Activated naive CD4-positive, alpha-beta T cell treated with anti-CD3 and anti-CD28 coated beads, Interleukin-2, amount 10 ng/mL, durations not matched to agents 7 days and 5 days (primary cell): ENCODE data around the gene TAF11L2.
"Not testable (repeated sequence)": the region's sequence is repeated elsewhere in the genome, so short reads cannot be mapped to it uniquely, and the experiment has no call there.

Source experiments
- CTCF ChIA-PET: fragments of 350-600 bp; sonication (Branson Sonifier 250); formaldehyde crosslinking; loops from one replicate; lab custom pipeline; 2021; ENCODE audit warnings: antibody characterized with exemption; lab: Charles Lee
- DNase-seq: peaks from one replicate; pipeline ENCODE4 v3.0.0-alpha.2; 2020
- H3K27ac Mint-ChIP-seq: one replicate; pipeline ENCODE4 v1.8.0; 2021; ENCODE audit warnings: mild to moderate bottlenecking, moderate library complexity, mixed read lengths
- H3K27me3 Mint-ChIP-seq: one replicate; pipeline ENCODE4 v1.8.0; 2021; ENCODE audit warnings: mild to moderate bottlenecking, mixed read lengths
- H3K36me3 Mint-ChIP-seq: one replicate; pipeline ENCODE4 v1.8.0; 2021; ENCODE audit warnings: mixed read lengths
- H3K4me1 Mint-ChIP-seq: one replicate; pipeline ENCODE4 v1.8.0; 2021; ENCODE audit warnings: mixed read lengths
- H3K4me3 Mint-ChIP-seq: one replicate; pipeline ENCODE4 v1.8.0; 2021; ENCODE audit warnings: mild to moderate bottlenecking, moderate library complexity, mixed read lengths
- H3K9me3 Mint-ChIP-seq: one replicate; pipeline ENCODE4 v1.8.0; 2021; ENCODE audit warnings: mixed read lengths

TAF11L2 gene

DNA sequence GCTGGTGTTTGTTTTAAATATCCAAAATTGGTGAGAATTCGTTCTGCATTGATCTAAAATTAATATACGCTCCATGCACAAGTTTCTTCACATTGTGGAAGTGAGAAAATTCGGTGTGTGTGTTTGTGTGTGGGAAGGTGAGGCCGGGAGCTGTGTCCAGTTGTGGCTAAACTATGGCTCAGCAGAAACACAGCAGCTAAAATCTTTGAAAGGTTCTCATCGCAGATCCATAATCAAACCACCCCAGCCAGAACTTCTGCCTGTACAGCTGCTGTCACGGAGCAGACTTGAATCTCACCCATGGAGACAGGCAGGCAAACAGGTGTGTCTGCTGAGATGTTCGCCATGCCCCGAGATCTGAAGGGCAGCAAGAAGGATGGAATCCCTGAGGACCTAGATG lies at the start of gene TAF11L2:
TSS of gene TAF11L2 (plus strand) at position 301 of the 400 bp plus-strand sequence.
- DNase-seq, CTCF ChIA-PET, H3K36me3 Mint-ChIP-seq, H3K27me3 Mint-ChIP-seq, H3K4me3 Mint-ChIP-seq, H3K4me1 Mint-ChIP-seq, H3K27ac Mint-ChIP-seq: not testable (repeated sequence)
- peaks cover 21% of the 10 kb centered on the region for H3K9me3 Mint-ChIP-seq

DNA sequence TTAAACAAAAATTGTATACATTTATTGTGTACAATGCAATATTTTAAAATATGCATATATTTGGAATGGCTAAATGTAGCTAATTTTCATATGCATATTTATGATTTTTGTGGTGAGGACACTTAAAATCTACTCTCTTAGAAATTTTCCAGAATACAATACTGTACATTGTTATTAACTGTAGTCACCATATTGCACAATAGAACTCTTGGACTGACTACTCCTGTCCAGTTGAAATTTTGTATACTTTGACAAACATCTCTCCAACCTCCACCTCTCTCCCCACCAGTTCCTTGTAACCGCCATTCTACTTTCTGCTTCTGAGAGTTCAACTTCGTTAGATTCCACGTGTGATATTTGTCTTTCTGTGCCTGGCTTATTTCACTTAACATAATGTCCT lies 49.2 kb upstream of the TAF11L2 start:
- Mint-ChIP-seq H3K4me1 (no peaks in the 10 kb centered on the region), H3K27me3 (no peaks in the 10 kb centered on the region), H3K27ac (no peak overlapping the region), H3K36me3 (no peaks in the 10 kb centered on the region), H3K4me3 (no peak overlapping the region), H3K9me3 (peaks cover 8% of the 10 kb centered on the region)
- CTCF ChIA-PET = no interaction called here
- no peak for DNase-seq

DNA sequence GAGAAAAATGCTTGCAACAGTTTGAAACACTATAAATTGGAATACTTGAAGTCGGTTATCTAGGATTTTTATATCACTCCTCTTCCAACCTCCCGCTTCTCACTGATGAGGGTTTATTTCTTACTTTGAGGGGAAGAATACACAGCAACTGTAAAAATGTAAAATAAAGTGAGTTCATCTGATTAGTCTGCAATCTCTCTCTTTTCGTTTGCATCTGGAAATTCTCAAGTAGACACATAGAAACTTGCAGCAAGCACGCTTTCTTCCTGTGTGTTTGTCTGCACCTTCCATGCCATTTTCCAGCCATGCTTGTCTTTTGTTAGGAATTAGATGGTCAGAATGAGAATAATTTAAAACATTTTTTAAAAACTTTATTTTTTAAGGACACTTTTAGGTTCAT lies 45.1 kb upstream of the TAF11L2 start:
- Mint-ChIP-seq H3K4me3 (no peak overlapping the region), H3K9me3 (peaks cover 18% of the 10 kb centered on the region), H3K27ac (no peak overlapping the region), H3K27me3 (no peaks in the 10 kb centered on the region), H3K4me1 (no peaks in the 10 kb centered on the region), H3K36me3 (no peaks in the 10 kb centered on the region)
- CTCF ChIA-PET = no interaction called here
- DNase-seq = no peak

DNA sequence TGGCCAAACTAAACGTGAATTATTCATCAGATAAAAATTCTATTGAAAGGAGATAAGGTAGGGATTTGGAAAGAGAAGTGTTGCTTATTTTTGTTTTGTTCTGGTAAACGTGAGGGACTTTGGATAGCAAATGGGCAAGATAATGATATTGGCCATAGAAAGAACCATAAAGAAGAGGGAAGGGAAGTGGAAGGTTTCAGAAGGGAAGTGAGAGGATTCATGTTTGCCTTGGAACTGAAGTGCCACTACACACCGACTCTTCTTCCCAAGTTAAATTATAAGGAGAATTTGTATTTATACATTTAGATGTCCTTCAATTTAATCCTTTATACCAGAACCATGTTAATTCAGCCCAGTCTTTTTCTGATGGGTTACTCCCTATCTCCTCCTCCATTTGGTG lies 42.1 kb upstream of the TAF11L2 start:
- CTCF ChIA-PET = no interaction called here
- no peaks in the 10 kb centered on the region for H3K36me3 Mint-ChIP-seq
- no peak overlapping the region for H3K4me3 Mint-ChIP-seq
- H3K27ac Mint-ChIP-seq = no peak overlapping the region
- no peak for DNase-seq
- no peaks in the 10 kb centered on the region for H3K27me3 Mint-ChIP-seq
- H3K9me3 Mint-ChIP-seq = peaks cover 20% of the 10 kb centered on the region
- H3K4me1 Mint-ChIP-seq = no peaks in the 10 kb centered on the region

DNA sequence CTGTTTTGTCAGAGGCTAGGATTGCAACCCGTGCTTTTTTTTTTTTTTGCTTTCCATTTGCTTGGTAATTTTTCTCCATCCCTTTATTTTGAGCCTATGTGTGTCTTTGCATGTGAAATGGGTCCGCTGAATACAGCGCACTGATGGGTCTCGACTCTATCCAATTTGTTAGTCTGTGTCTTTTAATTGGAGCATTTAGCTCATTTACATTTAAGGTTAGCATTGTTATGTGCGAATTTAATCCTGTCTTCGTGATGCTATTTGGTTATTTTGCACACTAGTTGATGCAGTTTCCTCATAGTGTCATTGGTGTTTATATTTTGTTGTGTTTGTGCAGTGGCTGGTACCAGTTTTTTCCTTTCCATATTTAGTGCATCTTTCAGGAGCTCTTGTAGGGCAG lies 36.2 kb upstream of the TAF11L2 start:
- Mint-ChIP-seq H3K27me3 (no peaks in the 10 kb centered on the region), H3K4me1 (no peaks in the 10 kb centered on the region), H3K4me3 (no peak overlapping the region), H3K36me3 (no peaks in the 10 kb centered on the region), H3K27ac (no peak overlapping the region), H3K9me3 (peaks cover 22% of the 10 kb centered on the region)
- DNase-seq = no peak
- CTCF ChIA-PET = no interaction called here

DNA sequence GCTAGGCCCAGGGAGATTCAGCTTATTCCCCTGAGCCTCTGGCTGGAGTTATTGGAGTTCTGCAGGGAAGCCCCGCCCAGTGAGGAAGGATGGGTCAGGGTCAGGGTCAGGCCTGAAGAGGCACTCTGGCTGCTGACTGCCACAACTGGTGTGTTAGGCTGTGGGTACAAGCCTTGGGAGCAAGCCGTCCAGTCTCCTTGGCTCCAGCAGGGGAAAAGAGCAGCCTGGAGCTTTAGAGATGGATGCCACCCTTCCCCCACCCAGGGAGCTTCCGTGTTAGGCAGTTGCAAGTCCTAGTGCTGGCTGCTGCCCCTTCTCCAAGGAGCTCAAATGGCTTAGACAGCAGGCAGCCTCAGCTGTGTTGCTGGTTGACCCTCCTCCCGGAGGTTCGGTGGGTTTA lies 34.4 kb upstream of the TAF11L2 start:
- CTCF ChIA-PET = no interaction called here
- Mint-ChIP-seq H3K4me1 (no peaks in the 10 kb centered on the region), H3K9me3 (peaks cover 18% of the 10 kb centered on the region)

DNA sequence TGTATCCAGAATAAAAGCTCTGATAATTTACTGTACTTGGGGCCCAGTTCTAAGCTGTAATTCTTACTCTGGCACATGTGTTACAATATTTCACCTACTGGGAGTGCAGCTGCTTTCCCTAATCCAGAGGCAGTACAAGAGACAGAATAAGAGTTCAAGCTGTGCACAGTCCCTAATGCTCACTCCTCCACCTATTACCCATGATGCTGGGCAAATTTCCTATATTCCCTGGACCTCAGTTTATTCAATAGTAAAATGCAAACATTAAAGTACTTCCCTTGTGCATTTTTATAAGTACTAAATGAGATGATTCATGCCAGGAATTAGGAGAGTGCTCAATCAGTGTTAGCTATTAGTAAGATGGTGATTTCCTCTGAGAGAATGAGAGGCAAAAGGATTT lies 28.0 kb upstream of the TAF11L2 start:
- Mint-ChIP-seq H3K4me3 (no peak overlapping the region), H3K36me3 (no peaks in the 10 kb centered on the region), H3K4me1 (no peaks in the 10 kb centered on the region), H3K27ac (no peak overlapping the region), H3K27me3 (no peaks in the 10 kb centered on the region), H3K9me3 (peaks cover 3% of the 10 kb centered on the region)
- CTCF ChIA-PET = no interaction called here
- DNase-seq = no peak

More for the DNA sequence above, 34.4 kb upstream of the TAF11L2 start:
- Mint-ChIP-seq H3K4me3 (no peak overlapping the region), H3K27ac (no peak overlapping the region), H3K36me3 (no peaks in the 10 kb centered on the region), H3K27me3 (no peaks in the 10 kb centered on the region)
- DNase-seq = no peak

DNA sequence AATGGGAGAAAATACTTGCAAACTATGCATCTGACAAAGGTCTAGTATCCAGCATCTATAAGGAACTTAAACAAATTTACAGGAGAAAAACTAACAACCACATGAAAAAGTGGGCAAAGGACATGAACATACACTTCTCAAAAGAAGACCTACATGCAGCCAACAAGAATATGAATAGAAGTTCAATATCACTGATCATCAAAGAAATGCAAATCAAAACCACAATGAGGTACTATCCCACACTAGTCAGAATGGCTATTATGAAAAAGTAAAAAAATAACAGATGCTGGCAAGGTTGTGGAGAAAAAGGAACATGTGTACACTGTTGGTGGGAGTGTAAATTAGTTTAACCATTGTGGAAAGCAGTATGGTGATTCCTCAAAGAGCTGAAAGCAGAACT lies 23.0 kb upstream of the TAF11L2 start:
- H3K4me3 Mint-ChIP-seq = not testable (repeated sequence)

DNA sequence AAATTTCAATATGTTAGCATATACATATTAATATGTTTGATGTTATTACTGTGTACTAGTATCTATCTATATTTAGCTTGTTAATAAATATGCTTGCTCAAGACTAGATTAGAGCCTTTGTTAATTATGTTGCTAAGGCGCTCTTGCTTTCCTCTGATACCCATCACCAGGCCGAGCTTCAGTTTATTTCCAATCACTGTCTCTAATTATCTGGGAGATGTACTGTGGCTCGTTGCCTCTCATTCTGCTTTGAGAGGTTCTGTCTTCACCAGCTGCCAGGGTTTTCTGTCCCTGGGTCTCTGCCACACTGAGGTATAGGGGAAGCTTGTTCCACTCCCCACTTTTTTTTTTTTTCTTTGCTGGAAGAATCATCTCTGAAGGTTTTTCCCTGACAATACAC lies 21.0 kb upstream of the TAF11L2 start:
- Mint-ChIP-seq H3K4me3 (no peak overlapping the region), H3K4me1 (no peaks in the 10 kb centered on the region), H3K27me3 (no peaks in the 10 kb centered on the region), H3K36me3 (no peaks in the 10 kb centered on the region), H3K27ac (no peak overlapping the region), H3K9me3 (no peaks in the 10 kb centered on the region)
- DNase-seq = no peak
- CTCF ChIA-PET = interaction anchor here (0.9 kb wide), 1 partner anchor 13 kb away, joined by 4 read pairs; no protein-coding TSS in a partner anchor

More for the DNA sequence above, 23.0 kb upstream of the TAF11L2 start:
- H3K9me3 Mint-ChIP-seq, DNase-seq, H3K4me1 Mint-ChIP-seq, H3K27ac Mint-ChIP-seq, CTCF ChIA-PET, H3K36me3 Mint-ChIP-seq, H3K27me3 Mint-ChIP-seq: not testable (repeated sequence)

DNA sequence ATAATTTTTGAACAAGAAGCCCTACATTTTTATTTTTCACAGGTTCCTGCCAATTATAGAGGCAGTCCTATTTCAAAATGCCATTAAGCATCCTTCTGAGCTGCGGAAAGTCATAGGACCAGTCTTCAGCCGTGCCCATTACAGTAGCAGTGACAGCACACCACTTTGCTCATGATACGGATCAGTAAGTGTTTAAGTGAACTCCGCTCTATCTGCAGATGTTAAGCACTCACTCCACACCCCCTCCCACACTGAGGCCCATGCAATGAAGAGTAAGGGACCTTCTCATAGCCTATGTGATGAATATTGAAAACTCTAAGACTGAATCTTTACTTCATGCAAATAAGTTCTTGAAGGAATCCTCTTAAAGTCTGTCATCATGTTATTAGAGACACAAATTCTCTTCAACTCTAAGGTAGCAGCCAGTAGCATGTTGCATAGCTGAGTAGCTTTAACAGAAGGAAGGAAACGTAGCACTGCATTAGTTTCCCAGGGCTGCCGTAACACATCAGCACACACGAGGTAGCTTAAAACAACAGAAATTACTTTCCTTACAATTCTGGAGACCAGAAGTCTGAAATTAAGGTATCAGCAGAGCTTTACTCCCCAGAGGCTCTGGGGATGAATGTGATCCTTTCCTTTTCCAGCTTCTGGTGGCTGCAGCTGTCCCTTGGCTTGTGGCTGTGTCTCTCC lies 20.3 kb upstream of the TAF11L2 start:
- Mint-ChIP-seq H3K9me3 (no peaks in the 10 kb centered on the region), H3K36me3 (no peaks in the 10 kb centered on the region), H3K27ac (no peak overlapping the region), H3K4me1 (no peaks in the 10 kb centered on the region), H3K4me3 (no peak overlapping the region), H3K27me3 (no peaks in the 10 kb centered on the region)
- CTCF ChIA-PET = no interaction called here
- DNase-seq = no peak

DNA sequence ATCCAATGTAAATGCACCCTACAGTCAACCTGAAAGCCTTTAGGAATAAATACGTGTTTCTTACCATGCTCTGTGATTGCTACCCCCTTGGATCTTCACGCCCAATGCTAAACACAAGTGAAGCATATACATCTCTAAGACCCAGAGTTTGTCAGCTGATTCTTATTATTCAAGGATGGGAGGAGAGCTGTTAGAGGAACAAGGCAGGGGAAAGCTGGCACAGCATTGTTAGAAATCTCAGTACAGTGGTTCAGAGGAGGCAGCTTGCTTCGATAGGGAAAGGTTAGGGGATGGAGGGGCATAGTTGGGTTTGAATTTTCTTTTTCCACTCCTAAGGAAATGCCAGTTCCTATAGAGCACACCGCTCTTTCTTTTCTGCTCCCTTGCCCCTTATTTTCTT lies 16.7 kb upstream of the TAF11L2 start:
- no peak overlapping the region for H3K27ac Mint-ChIP-seq
- H3K27me3 Mint-ChIP-seq = no peaks in the 10 kb centered on the region
- no peaks in the 10 kb centered on the region for H3K36me3 Mint-ChIP-seq
- H3K4me1 Mint-ChIP-seq = no peaks in the 10 kb centered on the region
- no peak overlapping the region for H3K4me3 Mint-ChIP-seq
- H3K9me3 Mint-ChIP-seq = peaks cover 3% of the 10 kb centered on the region
- CTCF ChIA-PET = no interaction called here
- DNase-seq = no peak

DNA sequence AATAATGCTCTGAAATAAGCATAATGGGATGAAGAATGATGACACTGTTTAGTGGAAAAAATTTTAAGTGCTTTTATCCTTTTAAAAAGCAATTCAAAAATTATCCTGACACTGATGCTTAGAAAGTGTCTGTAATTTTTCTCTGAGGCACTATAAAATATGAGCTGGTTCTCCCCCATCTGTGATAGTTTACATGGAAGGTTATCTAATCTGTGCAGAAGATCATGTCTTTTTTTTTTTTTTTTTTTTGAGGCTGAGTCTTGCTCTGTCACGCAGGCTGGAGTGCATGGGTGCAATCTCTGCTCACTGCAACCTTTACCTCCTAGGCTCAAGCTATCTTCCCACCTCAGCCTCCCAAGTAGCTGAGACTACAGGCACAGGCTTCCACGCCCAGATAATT lies 15.2 kb upstream of the TAF11L2 start:
- H3K27ac Mint-ChIP-seq = no peak overlapping the region
- peaks cover 4% of the 10 kb centered on the region for H3K9me3 Mint-ChIP-seq
- H3K27me3 Mint-ChIP-seq = no peaks in the 10 kb centered on the region
- no peak overlapping the region for H3K4me3 Mint-ChIP-seq
- H3K36me3 Mint-ChIP-seq = no peaks in the 10 kb centered on the region
- DNase-seq = no peak
- CTCF ChIA-PET = no interaction called here
- H3K4me1 Mint-ChIP-seq = no peaks in the 10 kb centered on the region

DNA sequence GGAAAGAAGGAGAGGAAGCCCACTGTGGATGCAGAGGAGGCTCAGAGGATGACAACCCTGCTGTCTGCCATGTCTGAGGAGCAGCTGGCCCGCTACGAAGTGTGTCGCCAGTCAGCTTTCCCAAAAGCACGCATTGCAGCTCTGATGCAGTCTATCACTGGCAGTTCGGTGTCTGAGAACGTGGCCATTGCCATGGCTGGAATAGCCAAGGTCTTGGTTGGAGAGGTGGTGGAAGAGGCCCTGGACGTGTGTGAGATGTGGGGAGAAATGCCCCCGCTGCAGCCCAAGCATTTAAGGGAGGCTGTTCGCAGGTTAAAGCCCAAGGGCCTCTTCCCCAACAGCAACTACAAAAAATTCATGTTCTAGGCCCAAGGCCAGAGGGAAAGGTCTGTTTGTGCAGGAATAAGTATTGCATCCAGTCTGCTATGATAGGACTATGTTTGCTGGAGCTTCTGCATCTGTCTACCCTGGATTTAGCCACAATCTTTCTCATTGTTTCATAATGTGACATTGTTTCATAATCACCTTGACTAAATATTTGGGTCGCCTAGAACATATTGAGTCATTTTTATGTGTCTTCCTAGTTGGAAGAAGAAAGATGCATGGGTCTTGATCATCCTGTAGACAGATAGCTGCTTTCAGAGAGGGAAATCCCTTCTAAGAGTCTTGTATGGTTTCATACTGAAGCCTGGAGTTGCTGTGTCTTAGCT lies 11.4 kb upstream of the TAF11L2 start:
- not testable (repeated sequence) for H3K4me3 Mint-ChIP-seq, H3K4me1 Mint-ChIP-seq, H3K36me3 Mint-ChIP-seq, DNase-seq, H3K27me3 Mint-ChIP-seq, H3K9me3 Mint-ChIP-seq, H3K27ac Mint-ChIP-seq
- CTCF ChIA-PET = interaction anchor here (0.6 kb wide), 1 partner anchor 43 kb away, joined by 3 read pairs; no protein-coding TSS in a partner anchor

DNA sequence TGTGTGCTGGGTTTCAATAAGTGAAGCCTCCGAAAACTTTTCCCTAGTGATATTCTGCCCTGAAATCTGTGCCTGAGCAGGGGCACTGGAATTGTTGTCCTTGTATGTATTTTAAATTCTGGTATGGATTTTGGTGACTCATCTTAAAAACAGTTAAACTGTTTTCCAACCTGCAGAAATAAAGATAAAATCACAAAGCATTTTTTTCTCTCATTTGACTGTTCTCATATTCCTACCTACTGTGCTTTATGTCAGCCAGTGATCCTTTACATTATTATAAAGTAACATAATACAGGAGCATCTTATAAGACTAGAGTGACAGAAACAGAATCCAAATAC lies 10.9 kb upstream of the TAF11L2 start:
- no peaks in the 10 kb centered on the region for H3K36me3 Mint-ChIP-seq
- no peak overlapping the region for H3K27ac Mint-ChIP-seq
- H3K4me3 Mint-ChIP-seq = no peak overlapping the region
- no peaks in the 10 kb centered on the region for H3K27me3 Mint-ChIP-seq
- CTCF ChIA-PET = no interaction called here
- DNase-seq = no peak
- peaks cover 10% of the 10 kb centered on the region for H3K9me3 Mint-ChIP-seq
- H3K4me1 Mint-ChIP-seq = no peaks in the 10 kb centered on the region

DNA sequence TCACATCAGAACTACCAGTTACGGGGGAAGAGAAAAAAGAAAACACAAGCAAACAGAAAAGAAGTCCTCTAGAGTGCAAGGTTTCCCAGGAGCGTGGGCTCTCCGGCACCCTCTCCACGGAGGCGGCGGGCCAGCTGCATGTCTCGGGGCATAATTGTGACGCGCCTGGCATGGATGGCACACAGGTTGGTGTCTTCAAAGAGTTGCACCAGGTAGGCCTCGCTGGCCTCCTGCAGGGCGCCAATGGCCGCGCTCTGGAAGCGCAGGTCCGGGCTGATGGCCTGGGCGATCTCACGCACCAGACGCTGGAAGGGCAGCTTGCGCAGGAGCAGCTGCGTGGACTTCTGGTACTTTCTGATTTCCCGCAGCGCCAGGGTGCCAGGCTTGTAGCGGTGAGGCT lies 6.8 kb upstream of the TAF11L2 start:
- CTCF ChIA-PET, H3K4me1 Mint-ChIP-seq, H3K27me3 Mint-ChIP-seq: not testable (repeated sequence)

More for the DNA sequence above, 6.8 kb upstream of the TAF11L2 start:
- peaks cover 22% of the 10 kb centered on the region for H3K9me3 Mint-ChIP-seq
- not testable (repeated sequence) for H3K36me3 Mint-ChIP-seq, H3K27ac Mint-ChIP-seq, H3K4me3 Mint-ChIP-seq, DNase-seq
